Anterior cingulate cortex (tissue), 58 donors: Measurements from ENCODE around the gene NRG3.
"Not testable (repeated sequence)": the region's sequence is repeated elsewhere in the genome, so short reads cannot be mapped to it uniquely, and the experiment has no call there.

Experiments used
- DNase-seq, 58 donors: peaks; one replicate each; lab custom pipeline; 2025; lab: John Stamatoyannopoulos, UW

NRG3 gene

GRCh38 chr10:82934429-82934828, 1059.4 kb downstream of the NRG3 start:
- no peak for DNase-seq

DNA sequence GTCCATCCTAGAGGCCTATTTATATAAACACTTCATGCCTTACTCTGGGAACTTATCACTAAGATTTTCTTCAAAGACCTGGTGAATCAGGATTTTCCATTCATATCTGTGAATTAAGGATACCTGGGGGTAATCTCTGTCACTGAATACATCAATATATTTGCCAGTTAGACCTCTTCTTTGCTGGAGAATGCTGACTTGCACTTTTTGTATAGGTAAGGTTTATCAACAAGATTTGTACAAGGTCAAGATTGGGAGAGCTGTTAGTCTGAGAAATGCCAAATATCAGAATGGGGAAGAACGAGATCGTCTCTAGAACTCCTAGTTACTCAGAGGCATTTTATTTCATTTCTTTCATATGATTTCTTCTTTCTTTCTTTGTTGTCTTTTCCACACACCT, 1060.0 kb downstream of the NRG3 start:
- DNase-seq: no peak

GRCh38 chr10:82938331-82938730, 1063.3 kb downstream of the NRG3 start:
- DNase-seq: no peak

GRCh38 chr10:82942286-82943099, 1067.5 kb downstream of the NRG3 start:
- no peak for DNase-seq

DNA sequence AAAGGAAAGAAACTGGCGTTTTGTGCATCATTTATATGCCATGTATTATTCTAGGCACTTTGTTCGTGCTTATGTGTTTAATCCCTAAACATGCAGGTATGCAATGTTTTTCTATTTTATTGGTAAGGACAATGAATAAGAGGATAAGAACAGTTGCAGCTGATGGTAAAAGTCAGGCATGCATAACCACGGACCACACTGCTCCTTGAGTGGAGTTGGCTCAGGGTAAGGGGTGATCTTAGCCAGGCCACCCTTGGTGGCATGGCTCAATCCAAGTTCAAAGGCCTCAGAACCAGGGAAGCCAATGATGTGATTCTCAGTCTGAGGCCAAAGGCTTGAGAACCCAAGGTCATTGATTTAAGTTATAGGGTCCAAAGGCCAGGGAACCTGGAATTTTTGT, 1068.1 kb downstream of the NRG3 start:
- DNase-seq: no peak

GRCh38 chr10:82949816-82950575, 1075.0 kb downstream of the NRG3 start:
- DNase-seq: no peak

DNA sequence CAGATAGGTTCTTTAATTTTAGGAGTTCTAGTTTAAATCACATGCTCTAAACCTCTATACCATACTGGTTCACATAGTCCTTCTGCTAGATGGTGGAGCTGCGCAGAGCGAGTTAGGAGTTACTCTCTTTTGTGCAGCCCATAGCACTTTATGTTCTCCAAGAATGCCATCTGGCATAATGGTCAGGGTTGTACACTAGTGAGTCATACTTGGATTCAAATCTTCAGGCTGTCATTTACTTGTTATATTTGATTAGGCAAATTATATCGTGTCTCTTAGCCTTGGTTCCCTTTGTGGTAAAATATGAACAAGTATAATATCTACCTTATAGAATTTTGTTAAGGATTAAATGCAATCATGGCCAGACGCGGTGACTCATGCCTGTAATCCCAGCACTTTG, 1078.3 kb downstream of the NRG3 start:
- no peak for DNase-seq

DNA sequence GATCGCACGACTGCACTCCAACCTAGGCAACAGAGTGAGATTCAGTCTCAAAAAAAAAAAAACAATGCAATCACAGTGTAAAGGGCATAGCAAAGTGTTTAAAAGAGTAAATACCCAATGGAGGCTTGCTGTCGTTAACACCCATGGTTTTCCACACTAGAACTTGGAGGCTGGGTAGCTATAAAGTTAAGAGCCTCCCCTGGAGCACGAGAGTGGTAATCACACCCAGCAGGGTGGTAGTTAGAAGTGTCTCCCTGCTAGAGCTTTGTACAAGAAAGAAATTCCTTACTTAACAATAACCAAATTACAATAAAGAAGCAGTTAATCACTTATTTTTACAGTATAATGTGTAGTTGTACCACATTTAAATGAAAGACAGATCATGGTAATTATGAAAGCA, 1078.9 kb downstream of the NRG3 start:
- DNase-seq: no peak

DNA sequence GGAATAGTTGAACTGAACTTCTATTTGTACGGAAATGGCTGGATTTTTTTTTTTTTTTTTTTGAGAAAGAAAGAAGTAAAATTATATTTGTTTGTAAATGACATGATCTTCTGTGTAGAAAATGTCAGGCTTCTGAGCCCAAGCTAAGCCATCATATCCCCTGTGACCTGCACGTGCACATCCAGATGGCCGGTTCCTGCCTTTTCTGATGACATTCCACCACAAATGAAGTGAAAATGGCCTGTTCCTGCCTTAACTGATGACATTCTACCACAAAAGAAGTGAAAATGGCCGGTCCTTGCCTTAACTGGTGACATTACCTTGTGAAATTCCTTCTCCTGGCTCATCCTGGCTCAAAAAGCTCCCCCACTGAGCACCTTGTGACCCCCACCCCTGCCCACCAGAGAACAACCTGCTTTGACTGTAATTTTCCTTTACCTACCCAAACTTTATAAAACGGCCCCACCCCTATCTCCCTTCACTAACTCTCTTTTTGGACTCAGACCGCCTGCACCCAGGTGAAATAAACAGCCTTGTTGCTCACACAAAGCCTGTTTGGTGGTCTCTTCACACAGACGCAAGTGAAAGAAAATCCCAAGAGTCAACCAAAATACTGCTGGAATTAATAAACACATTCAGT, 1085.5 kb downstream of the NRG3 start:
- not testable (repeated sequence) for DNase-seq

GRCh38 chr10:82961864-82962263, 1086.9 kb downstream of the NRG3 start:
- DNase-seq: no peak

DNA sequence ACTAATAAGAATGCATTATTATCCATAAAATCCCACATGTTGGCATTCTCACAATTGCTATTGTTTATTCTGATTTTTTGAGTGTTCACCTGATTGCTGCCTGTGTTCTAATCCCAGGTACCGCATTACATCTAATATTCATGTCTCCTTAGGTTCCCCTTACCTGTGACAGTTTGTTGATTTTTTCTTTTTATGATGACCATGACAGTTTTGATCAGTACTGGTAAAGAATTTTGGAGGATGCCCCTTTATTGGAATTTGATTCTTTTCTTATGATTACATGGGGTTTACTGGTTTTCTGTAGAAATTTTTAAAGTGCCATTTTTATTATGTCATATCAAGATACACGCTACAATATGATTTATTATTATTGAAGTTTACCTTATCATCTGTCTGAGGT, 1091.1 kb downstream of the NRG3 start:
- DNase-seq: no peak

GRCh38 chr10:82968533-82968932, 1093.5 kb downstream of the NRG3 start:
- DNase-seq: no peak

GRCh38 chr10:82969405-82969804, 1094.4 kb downstream of the NRG3 start:
- DNase-seq: no peak

GRCh38 chr10:82980321-82980720, 1105.3 kb downstream of the NRG3 start:
- no peak for DNase-seq

DNA sequence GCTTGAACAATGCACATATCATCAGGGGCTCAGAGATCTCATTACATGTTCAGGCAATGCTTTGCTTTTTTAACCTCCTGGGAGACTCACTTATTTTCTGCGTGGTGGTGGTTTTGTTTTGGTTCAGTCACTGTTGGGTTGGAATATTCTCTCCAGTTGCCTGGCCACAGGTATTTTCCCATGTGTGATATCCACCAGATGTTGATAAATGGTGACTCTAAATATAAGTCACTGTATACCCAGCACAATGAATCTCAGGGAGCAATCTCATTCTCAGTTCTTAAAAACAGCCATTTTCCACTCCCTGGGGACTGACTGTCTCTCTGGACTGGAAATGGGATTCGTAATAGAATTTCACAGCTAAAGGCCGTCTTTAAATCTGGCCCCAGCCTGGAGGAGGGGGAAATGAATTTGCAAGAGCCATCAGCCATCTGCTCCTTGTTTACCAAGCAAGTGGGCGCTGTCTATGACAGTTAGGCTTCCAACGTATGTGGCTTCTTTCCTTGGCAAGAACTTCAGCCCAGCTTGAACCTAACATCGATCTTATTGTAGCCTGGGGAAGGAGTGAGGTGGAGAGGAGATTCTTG, 1106.2 kb downstream of the NRG3 start:
- DNase-seq: peak in 9 of 58 donors; percentile 3 to 22 (median 12)

- DNase-seq: peak in 2 of 58 donors; percentile 27 to 42
These were observed 1107.2 kb downstream of the NRG3 start for GRCh38 chr10:82982110-82982608.

- no peak for DNase-seq
These were observed 1111.2 kb downstream of the NRG3 start for GRCh38 chr10:82986216-82986615.

GRCh38 chr10:83006479-83006878, 1131.5 kb downstream of the NRG3 start:
- DNase-seq: not testable (repeated sequence)

DNA sequence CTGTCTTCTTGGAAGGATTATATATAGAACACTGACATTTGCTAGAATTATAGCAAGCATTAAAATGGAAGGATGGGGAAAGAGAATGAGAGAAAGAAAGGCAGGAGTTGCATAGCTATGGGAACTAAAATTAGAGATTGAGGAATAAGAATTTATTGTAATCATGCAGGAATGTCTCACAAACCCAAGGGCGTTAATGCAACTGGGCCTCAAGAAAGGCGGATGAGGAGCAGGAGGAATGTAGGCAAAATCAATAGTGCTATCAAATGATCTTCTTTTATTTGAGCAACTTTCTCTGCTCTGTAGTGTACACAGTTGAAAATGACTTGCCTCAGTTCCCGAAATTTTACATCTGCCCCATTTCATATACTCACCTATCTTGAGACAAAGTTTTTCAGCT, 1132.5 kb downstream of the NRG3 start:
- DNase-seq: no peak

DNA sequence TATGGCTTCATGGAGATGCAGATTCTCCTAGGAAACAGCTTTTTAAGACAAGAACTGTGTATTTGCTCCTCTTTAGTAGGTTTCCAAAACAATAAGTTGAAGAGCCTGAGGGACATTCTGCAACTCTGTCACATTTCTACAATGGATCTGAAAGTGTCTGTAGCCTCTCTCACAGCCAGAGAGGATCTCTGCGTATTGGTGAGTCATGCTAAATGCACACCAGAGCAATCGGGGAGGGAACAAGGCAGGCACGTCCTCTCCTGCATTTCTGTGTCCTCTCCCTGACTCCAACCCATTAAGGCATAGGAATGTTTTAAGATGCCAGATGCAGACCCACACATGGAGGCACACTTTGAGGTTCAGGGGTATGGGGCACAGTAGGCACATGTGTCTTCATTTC, 1137.9 kb downstream of the NRG3 start:
- peak in 1 of 58 donors; percentile 4 for DNase-seq
